Activated T-cell treated with anti-CD3 and anti-CD28 coated beads, Interleukin-2, amount 50 U/mL, for 4 hours (primary cell): ENCODE results near the gene GRIN1. TPM values are rescaled to one million over a fixed set of nuclear protein-coding genes. Genes with fewer than 3 reads are reported as not detected.

Experiments used
- ATAC-seq, 2 donors: fragments of 200-7000 bp; cut with Tn5 transposase; one replicate each; pipeline ENCODE4 v1.10.0; 2021
- DNase-seq: peaks from one replicate; pipeline ENCODE4 v3.0.0-alpha.2; 2020
- H3K27me3 Mint-ChIP-seq: one replicate; pipeline ENCODE4 v1.8.0; 2021; ENCODE audit warnings: low read depth, mixed read lengths
- H3K36me3 Mint-ChIP-seq: one replicate; pipeline ENCODE4 v1.8.0; 2022; ENCODE audit warnings: mixed read lengths; ENCODE audit not compliant: insufficient read depth
- H3K4me1 Mint-ChIP-seq: one replicate; pipeline ENCODE4 v1.8.0; 2021; ENCODE audit warnings: low read depth, mixed read lengths
- H3K4me3 Mint-ChIP-seq: one replicate; pipeline ENCODE4 v1.8.0; 2021; ENCODE audit warnings: mild to moderate bottlenecking, moderate library complexity, mixed read lengths
- H3K9me3 Mint-ChIP-seq: one replicate; pipeline ENCODE4 v1.8.0; 2021; ENCODE audit warnings: mixed read lengths
- total RNA-seq, 3 donors: library from RNA; stranded (reverse); gene quantifications; one replicate each; pipeline ENCODE4 v1.2.1, GENCODE V29; 2021

Gene GRIN1
- total RNA-seq, 3 donors from 2014 or later, result 0.13 to 0.26 TPM; not detected in 1

DNA sequence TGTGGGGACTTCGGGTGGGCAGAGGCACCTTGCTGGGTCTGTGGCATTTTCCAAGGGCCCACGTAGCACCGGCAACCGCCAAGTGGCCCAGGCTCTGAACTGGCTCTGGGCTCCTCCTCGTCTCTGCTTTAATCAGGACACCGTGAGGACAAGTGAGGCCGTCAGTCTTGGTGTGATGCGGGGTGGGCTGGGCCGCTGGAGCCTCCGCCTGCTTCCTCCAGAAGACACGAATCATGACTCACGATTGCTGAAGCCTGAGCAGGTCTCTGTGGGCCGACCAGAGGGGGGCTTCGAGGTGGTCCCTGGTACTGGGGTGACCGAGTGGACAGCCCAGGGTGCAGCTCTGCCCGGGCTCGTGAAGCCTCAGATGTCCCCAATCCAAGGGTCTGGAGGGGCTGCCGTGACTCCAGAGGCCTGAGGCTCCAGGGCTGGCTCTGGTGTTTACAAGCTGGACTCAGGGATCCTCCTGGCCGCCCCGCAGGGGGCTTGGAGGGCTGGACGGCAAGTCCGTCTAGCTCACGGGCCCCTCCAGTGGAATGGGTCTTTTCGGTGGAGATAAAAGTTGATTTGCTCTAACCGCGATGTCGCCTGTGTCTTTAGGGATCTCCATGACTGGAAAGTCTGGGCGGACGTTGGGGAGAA lies 30.2 kb upstream of the GRIN1 start:
- Mint-ChIP-seq H3K36me3 (peaks cover 4% of the 10 kb centered on the region), H3K27me3 (no peaks in the 10 kb centered on the region), H3K4me3 (no peak overlapping the region), H3K9me3 (no peaks in the 10 kb centered on the region), H3K4me1 (peaks cover 2% of the 10 kb centered on the region)
- no peak for ATAC-seq
- DNase-seq, result no peak

DNA sequence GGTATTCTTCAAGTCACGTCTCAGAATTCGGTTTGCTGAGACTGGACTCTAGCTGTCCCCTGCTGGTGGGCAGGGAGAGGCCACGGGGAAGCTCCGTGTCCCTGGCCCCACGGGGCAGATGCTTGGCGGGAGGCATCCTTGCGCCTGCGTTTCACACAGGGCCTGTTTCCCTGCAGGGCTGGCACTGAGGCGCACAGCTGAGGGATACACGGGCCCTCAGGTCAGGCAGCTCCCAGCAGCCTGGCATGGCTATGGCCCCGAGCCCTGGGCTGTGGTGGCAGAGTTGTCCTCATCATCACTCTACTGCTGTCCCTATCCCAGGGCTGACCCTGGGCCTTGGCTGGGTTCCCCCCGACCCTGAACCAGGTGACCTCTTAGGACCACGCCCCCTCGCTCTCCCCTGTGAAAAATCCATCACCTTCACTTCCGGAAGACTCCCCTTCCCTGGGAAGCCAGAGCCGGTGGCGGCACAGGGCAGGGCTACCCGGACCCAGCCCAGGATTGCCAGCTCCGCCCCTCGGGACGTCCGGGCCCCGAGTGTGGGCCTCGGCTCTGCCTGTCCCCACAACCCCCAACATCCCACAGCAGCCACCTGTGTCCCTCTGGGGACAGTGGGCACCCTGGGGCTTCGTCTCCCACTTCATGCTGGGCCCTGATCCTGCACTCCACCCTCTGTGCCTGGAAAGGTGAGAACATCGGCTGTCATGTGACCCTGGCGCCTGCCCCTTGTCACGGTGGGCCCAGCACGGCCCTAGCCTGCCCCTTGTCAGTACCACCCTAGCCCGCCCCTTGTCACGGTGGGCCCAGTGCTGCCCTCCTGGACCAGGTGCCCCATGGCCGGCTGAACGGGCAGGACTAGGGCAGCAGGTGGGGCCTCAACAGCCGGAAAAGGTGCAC lies 29.5 kb upstream of the GRIN1 start:
- Mint-ChIP-seq H3K9me3 (no peaks in the 10 kb centered on the region), H3K4me3 (no peak overlapping the region), H3K36me3 (peaks cover 4% of the 10 kb centered on the region), H3K4me1 (peaks cover 2% of the 10 kb centered on the region), H3K27me3 (no peaks in the 10 kb centered on the region)
- ATAC-seq (no peak), DNase-seq (peak; percentile 5)

DNA sequence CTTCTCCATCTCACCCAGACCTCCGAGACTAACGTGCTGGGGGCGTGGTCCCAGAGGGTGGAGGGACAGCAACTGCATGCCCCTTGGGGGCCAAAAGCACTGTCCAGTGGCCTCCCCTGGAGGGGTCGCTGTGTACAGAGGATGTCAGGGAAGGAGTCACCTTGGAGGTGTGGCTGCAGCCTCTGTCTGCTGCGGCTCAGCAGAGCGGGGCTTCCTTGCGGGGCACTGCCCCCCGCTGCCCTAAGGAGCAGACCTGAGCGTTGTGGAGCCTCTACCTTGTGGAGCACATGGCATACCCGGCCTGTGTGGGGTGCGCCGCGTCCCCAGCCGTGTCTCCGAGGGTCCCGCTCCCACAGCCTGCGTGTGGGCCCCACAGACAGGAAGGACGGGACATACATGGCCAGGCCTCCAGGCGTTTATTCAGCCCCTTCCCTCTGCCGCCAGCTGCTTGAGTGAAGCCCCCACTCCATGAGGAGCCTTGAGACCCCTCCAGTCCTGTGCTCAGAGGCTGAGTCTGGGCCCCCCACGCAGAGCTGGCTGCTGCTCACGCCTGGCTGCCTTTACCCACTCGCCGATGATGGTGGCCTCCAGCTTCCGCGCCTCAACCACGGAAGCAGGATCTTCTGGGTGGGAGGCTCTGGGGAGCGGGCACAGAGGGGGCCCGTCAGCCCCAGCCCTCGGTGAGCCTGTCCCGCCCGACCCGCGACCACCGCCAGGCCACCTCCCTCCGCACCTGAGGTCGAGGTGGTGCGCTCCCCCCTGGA lies 28.6 kb upstream of the GRIN1 start:
- Mint-ChIP-seq H3K27me3 (no peaks in the 10 kb centered on the region), H3K36me3 (peaks cover 4% of the 10 kb centered on the region), H3K9me3 (no peaks in the 10 kb centered on the region), H3K4me3 (no peak overlapping the region), H3K4me1 (peaks cover 2% of the 10 kb centered on the region)
- DNase-seq (no peak), ATAC-seq (no peak)

DNA sequence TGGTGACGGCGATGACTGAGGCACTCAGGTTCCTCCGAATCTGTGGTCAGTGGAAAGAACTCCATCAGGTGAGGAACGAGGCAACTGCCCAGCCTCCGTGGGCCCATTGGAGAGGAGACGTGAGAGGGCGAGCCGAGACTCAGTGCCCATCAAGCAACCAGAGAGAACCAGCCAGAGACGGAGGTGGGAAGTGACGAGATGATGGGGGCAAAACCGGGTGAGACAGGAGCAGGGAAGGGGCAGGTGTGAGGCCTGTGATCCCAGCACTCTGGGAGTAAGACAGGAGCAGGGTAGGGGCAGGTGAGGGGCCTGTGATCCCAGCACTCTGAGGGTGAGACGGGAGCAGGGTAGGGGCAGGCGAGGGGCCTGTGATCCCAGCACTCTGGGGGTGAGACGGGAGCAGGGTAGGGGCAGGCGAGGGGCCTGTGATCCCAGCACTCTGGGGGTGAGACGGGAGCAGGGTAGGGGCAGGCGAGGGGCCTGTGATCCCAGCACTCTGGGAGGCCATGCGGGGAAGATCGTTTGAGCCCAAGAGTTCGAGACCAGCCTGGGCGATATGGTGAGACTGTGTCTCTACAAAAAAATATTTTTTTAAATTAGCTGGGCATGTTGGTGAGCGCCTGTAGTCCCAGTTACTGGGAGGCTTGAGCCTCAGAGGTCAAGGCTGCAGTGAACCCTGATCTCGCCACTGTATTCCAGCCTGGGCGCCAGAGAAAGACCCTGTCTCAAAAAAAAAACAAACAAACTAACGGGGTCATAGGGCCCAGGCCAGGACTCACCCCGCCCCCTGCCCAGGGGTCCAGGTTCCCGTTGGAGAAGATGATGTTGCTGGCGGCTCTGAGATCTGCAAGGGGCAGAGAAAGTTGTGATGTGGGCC lies 27.8 kb upstream of the GRIN1 start:
- H3K36me3 Mint-ChIP-seq, result peaks cover 4% of the 10 kb centered on the region
- ATAC-seq, result no peak
- H3K4me3 Mint-ChIP-seq, result no peak overlapping the region
- H3K27me3 Mint-ChIP-seq, result no peaks in the 10 kb centered on the region
- H3K9me3 Mint-ChIP-seq, result no peaks in the 10 kb centered on the region
- H3K4me1 Mint-ChIP-seq, result peaks cover 2% of the 10 kb centered on the region
- DNase-seq, result no peak

DNA sequence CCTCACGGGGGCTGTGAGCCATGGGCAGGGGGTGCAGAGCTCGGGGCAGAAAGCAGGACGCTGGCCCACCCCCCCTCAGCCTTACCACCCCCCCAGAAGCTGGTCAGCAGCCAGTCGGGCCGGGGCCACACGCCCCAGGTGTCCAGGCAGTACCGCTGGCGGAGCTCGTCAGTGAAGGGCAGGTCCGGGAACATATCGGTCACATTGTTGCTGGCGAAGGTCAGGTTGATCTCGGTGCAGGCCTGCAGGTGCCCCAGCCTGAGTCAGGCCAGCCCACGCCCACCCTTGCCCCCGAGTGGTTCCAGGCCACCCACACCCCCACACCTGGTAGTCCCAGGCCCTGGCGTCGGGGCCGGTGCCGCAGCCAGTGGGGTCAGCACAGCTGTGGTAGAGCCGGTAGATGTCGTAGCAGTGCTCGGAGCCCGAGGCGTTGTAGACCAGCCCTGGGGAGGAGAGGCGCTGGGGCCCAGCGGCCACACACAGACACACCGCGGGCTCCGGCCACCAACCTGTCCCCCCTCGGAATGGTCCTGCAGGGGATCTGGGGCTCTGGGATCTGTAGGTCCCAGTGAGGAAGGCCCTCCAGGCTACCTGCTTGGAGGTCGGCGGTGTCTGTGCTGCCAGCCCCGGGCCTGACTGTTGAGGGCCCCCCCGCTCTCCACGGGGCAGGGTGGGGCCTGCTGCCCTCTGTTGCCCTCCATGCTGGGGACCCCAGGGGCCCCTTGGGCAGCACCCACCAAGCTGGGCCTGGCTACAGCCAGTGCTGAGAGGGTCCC lies 27.0 kb upstream of the GRIN1 start:
- Mint-ChIP-seq H3K27me3 (no peaks in the 10 kb centered on the region), H3K4me1 (peaks cover 2% of the 10 kb centered on the region), H3K36me3 (peaks cover 4% of the 10 kb centered on the region), H3K4me3 (no peak overlapping the region), H3K9me3 (no peaks in the 10 kb centered on the region)
- ATAC-seq (no peak), DNase-seq (no peak)

DNA sequence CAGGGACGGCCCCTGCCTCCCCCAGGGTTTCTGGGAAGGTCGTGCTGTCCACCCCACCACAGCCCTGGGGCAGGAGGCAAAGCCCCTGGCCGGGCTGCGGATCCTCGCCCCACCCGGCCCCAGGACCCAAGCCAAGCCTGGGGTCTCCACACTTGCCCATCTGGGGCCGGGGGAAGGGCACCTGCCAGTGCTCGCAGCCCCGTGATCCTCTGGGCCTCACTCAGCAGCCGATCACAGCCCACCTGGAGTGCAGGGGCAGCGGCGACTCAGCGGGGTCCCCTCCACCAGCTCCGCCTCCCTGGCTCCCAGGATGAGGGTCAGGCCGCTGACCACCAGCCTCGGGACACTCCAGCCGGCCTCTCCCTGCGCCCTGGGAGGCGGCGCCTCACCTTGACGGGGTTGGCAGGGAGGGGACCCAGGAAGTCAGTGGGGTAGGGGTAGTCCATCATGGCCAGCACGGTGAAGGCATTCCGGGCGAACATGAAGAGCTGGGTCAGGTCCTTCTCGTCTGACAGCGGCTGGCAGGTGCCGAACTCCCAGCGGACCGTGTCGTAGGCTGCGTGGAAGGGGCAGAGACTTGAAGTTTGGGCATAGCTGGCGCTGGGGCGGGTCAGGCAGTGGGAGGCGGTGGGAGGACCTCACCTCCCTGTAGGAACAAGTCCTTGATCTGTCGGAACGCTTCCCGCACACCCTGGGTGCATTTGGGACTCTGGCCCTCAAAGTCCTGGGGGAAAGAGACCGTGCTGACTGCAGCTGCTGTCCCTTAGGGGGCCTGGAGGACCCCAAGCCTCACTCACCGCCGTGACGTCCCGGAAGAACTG lies 26.2 kb upstream of the GRIN1 start:
- ATAC-seq (no peak), DNase-seq (no peak)
- H3K4me3 Mint-ChIP-seq, result peak overlapping the region; percentile 79
- H3K27me3 Mint-ChIP-seq, result no peaks in the 10 kb centered on the region
- H3K4me1 Mint-ChIP-seq, result peaks cover 2% of the 10 kb centered on the region
- no peaks in the 10 kb centered on the region for H3K9me3 Mint-ChIP-seq
- peaks cover 4% of the 10 kb centered on the region for H3K36me3 Mint-ChIP-seq

DNA sequence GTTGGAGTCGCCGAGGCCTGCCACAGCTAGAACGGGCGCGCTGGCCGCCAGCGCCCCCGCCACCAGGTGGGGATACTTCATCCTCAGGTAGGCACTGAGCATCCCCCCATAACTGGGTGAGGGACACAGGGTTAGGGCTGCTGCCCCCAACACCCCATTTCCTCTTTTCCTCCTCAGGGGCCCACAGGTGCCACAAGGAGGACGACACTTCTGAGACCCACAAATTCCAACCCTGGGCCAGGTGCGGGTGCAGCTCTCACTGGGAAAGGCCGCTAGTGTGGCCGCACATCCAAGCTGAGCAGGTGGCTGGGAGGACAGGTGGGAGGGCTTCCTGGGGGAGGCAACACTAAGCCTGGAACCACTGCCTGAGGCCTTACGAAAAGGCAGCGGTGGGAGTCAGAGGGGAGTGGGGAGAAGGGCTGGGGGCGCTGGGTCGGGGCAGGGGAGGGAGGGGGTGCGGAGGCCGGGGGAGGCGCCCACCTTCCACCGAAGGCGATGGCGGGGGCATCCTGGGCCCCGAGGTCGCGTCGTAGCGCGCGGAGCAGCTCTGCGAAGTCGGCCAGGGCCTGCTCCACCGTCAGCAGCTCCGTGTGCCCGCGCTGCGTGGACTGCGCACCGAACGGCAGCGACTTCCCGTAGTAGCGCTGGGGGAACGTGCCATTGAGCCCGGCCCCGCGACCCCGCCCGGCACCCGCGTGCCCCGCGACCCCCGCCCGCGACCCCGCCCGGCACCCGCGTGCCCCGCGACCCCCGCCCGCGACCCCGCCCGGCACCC lies 25.4 kb upstream of the GRIN1 start:
- ATAC-seq (peak; percentile 41 to 45), DNase-seq (peak; percentile 29)
- Mint-ChIP-seq H3K4me1 (peaks cover 2% of the 10 kb centered on the region), H3K4me3 (peak overlapping the region; percentile 79), H3K9me3 (no peaks in the 10 kb centered on the region), H3K36me3 (peaks cover 4% of the 10 kb centered on the region), H3K27me3 (no peaks in the 10 kb centered on the region)

DNA sequence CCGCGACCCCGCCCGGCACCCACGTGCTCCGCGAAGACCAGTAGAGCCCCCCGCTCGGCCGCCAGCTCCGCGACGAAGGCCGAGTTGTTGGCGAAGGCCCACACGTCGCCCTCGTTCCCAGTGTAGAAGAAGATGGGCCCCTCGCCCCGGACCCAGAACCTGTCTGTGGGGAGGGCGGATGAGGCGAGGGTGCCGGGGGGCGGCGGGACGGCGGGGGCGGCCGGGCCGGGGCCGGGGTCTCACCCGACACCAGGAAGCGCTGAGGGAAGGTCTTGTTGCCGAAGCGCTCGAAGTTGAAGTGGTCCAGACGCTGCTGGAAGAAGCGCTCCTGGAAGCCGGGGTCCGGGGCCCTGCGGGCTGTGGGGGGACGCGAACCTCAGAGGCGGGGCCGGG lies 24.7 kb upstream of the GRIN1 start:
- H3K4me1 Mint-ChIP-seq, result peaks cover 7% of the 10 kb centered on the region
- H3K9me3 Mint-ChIP-seq, result no peaks in the 10 kb centered on the region
- peaks cover under 1% of the 10 kb centered on the region for H3K36me3 Mint-ChIP-seq
- ATAC-seq (peak; percentile 22 to 36), DNase-seq (no peak)
- H3K27me3 Mint-ChIP-seq, result no peaks in the 10 kb centered on the region
- H3K4me3 Mint-ChIP-seq, result peak overlapping the region; percentile 70

DNA sequence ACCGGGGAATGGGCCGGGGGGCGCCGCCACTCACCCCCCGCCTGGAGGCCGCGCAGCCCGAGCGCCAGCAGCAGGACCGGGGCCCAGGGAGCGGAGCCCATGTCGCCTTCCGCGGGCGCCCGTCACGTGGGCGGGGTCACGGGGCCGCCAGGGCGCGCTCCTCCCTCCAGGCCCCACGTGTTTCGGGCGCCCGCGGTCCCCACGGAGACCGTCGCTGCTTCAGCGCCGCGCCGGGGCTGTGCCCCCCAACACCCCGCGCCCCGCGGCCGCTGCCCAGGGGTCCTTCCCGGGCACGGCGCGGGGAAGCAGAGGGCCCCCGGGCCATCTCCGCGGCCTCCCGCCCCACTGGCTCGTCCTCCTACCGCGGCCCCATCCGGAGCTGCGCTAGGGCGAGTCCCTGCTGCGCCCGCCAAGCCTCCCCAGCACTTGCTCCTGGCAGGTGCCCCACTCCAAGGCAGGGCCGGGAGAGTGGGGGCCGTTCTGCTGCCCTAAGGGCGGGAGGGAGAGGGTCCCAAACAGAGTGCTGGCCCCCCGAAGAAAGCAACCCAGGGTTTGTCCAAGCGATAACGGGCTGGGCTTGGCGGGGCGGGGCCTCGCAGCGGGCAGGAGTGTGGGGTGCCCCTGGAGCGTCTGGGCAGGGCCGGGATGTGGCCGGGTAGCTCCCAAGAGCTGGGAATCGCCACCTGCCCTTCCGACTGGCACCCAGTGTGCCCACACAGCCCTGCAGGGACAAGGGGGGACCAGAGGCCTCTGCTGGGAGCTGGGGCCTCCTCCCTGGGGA lies 24.2 kb upstream of the GRIN1 start, which contains the start of gene DPP7:
Gene DPP7, minus strand, starts transcription at position 121 of the 781 bp plus-strand sequence. Its CDS starts 20 bp downstream, at position 101.
- Mint-ChIP-seq H3K4me1 (peaks cover 10% of the 10 kb centered on the region), H3K4me3 (peak within 1 kb of the TSS; percentile 79), H3K9me3 (no peaks in the 10 kb centered on the region)

DNA sequence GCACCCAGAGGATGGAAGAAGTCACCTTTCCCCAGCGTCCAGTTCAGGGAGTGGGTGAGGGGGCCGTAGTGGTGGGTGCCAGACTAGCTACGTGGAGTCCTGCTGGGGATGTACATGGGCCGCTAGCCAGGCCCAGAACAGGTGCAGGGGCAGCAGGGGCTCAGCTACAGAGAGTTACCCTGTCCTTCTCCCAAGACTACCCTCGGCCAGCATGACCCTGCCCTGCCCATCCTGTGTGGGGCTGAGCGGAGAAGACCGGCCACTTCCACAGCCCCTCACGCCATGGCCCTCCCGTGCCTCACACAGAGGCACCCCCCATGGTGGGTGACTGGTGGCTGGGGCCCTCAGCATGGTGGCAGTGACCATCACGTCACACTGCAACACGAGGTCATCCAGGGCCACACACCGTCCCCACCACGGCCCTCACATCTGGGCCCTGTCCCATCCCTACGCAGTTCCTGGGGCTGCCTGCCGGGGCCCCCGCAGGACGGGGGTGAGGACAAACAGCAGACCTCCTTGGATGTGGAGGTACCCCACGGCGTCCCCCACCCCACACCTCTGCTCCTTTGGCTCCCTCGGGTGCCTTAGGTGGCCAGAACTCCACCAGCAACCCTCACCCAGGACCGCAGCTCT lies 23.4 kb upstream of the GRIN1 start:
- Mint-ChIP-seq H3K36me3 (no peaks in the 10 kb centered on the region), H3K4me1 (peaks cover 10% of the 10 kb centered on the region), H3K9me3 (no peaks in the 10 kb centered on the region), H3K27me3 (no peaks in the 10 kb centered on the region), H3K4me3 (peak overlapping the region; percentile 26)
- DNase-seq (no peak), ATAC-seq (no peak)

More for the DNA sequence above, 24.2 kb upstream of the GRIN1 start, which contains the start of gene DPP7:
- Mint-ChIP-seq H3K36me3 (no peaks in the 10 kb centered on the region), H3K27me3 (no peaks in the 10 kb centered on the region)
- ATAC-seq, result peak; percentile 93 to 94
- DNase-seq, result peak; percentile 77

DNA sequence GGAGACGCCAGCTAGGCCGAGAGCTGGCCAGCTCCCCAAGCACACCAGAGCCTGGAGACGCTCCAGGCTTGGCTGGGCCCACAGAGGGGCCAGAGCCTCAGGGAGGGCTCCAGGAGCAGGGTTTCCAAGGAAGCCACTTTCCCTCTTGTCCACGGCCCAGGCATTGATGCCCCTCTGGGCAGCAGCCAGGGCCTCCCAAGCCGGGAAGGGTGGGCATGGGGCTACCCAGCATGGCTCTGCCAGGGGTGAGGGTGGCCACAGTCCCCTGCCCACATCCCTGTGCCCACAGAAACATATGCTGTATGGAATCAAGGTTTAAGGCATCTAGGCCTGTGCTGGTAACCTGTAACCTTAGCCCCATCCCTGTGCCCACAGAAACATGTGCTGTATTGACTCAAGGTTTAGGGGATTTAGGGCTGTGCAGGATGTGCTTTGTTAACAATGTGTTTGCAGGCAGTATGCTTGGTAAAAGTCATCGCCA lies 22.9 kb upstream of the GRIN1 start:
- no peaks in the 10 kb centered on the region for H3K36me3 Mint-ChIP-seq
- H3K27me3 Mint-ChIP-seq, result no peaks in the 10 kb centered on the region
- no peaks in the 10 kb centered on the region for H3K9me3 Mint-ChIP-seq
- ATAC-seq (no peak), DNase-seq (no peak)
- H3K4me3 Mint-ChIP-seq, result no peak overlapping the region
- H3K4me1 Mint-ChIP-seq, result peaks cover 10% of the 10 kb centered on the region
